A549 (cell line): ENCODE data around the gene APC.
A peak's percentile ranks its signal among the peaks of the same experiment; 100 is the strongest.

ENCODE experiments used
- CEBPB ChIP-seq, 2 experiments: fragments of >200 bp in 1 of 2; sonication (Bioruptor Twin) in 1 of 2; formaldehyde crosslinking in 1 of 2; IDR thresholded peaks; 2 replicates each; pipeline ENCODE4 v1.6.1; 2012 to 2016
- EP300 ChIP-seq, 2 experiments: fragments of >200 bp; sonication (Bioruptor Twin); formaldehyde crosslinking; IDR thresholded peaks; 2 replicates in 1 of 2; 3 replicates in 1 of 2; pipeline ENCODE4 v1.6.1; 2016 to 2017
- GATA3 ChIP-seq: IDR thresholded peaks from 2 replicates; pipeline ENCODE4 v1.6.1; 2012; ENCODE audit warnings: borderline replicate concordance
- NPAS2 ChIP-seq: fragments of 250-450 bp; sonication (Bioruptor Pico); IDR thresholded peaks from 2 replicates; pipeline ENCODE4 v1.8.0; 2022; ENCODE audit warnings: mild to moderate bottlenecking, moderate library complexity, borderline replicate concordance
- POLR2A ChIP-seq: IDR thresholded peaks from 2 replicates; pipeline ENCODE4 v1.6.1; 2012; ENCODE audit warnings: mild to moderate bottlenecking, low read length
- RAD21 ChIP-seq, 2 experiments: fragments of >200 bp in 1 of 2; sonication (Bioruptor Twin) in 1 of 2; formaldehyde crosslinking in 1 of 2; IDR thresholded peaks in 1 of 2; conservative IDR thresholded peaks in 1 of 2; 2 replicates in 1 of 2; 3 replicates in 1 of 2; pipeline ENCODE4 v1.6.1; 2012 to 2018; ENCODE audit warnings: inconsistent platforms in 1 of 2
- RCOR1 ChIP-seq: fragments of 150-350 bp; IDR thresholded peaks from 2 replicates; pipeline ENCODE4 v1.6.1; 2014; ENCODE audit warnings: antibody characterized with exemption, low read length, low read depth
- ZFP36 ChIP-seq: fragments of 450-650 bp; IDR thresholded peaks from 2 replicates; pipeline ENCODE4 v1.6.1; 2014; ENCODE audit warnings: borderline replicate concordance; ENCODE audit not compliant: partially characterized antibody
- TF ChIP-seq, protein P1 (sequence below): fragments of 200-600 bp; sonication (generic); IDR thresholded peaks from 2 replicates; pipeline ENCODE4 v1.6.1; 2016; ENCODE audit warnings: antibody characterized with exemption, mild to moderate bottlenecking, moderate library complexity
- TF ChIP-seq, protein P2 (sequence below): fragments of >200 bp; sonication (Bioruptor Twin); formaldehyde crosslinking; IDR thresholded peaks from 3 replicates; pipeline ENCODE4 v1.5.1; 2016
- TF ChIP-seq, protein P3 (sequence below): IDR thresholded peaks from 2 replicates; pipeline ENCODE4 v1.6.1; 2012
- TF ChIP-seq, protein P4 (sequence below): fragments of 250-450 bp; sonication (Bioruptor Pico); IDR thresholded peaks from 2 replicates; pipeline ENCODE4 v1.5.0; 2021; ENCODE audit warnings: mild to moderate bottlenecking, moderate library complexity, borderline replicate concordance
- TF ChIP-seq, protein P5 (sequence below): IDR thresholded peaks from 2 replicates; pipeline ENCODE4 v1.6.1; 2012

DNA sequence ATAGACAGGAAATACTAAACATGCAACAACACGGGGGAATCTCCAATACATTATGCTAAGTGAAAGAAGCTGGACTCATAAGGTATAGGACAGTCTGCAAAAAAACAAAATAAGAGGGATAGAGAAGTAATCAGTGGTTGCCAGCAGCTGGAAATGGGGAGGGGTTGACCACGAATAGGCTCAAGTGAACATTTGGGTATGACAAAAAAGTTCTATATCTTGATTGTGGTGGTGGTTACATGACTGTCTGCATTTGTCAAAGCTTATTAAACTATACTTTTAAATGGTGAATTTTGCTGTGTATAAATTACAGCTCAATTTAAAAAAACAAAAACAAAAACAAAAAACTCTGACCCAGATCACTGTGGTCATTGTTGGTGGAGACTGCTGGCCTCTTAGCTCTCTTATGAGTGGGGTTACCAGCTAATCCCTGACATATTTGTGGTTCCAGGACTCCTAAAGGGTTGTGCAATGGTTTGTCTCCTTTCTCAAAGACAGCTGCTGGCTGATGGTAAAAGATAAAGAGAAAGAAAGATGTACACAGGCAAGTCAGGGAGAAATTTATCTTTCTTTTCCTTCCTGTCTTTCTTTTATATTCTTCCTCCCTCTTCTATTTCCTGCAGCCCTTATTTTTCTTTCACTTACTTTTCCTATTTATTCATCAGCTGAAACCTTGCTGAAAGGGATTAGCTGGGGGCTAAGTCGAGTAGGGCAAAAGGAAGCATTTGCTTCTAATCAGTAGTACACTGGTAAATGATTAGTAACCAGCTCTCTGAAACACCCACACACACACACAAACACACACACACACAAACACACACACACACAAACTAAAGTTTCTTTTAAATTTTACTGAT, 42.6 kb upstream of the APC start:
- no peak for TF ChIP-seq RAD21 (conservative IDR thresholded peaks at IDR 0.05 in 1 of 2, IDR thresholded peaks at IDR 0.05 in 1 of 2)
- no peak for TF ChIP-seq RCOR1
- TF ChIP-seq, protein P1, sequence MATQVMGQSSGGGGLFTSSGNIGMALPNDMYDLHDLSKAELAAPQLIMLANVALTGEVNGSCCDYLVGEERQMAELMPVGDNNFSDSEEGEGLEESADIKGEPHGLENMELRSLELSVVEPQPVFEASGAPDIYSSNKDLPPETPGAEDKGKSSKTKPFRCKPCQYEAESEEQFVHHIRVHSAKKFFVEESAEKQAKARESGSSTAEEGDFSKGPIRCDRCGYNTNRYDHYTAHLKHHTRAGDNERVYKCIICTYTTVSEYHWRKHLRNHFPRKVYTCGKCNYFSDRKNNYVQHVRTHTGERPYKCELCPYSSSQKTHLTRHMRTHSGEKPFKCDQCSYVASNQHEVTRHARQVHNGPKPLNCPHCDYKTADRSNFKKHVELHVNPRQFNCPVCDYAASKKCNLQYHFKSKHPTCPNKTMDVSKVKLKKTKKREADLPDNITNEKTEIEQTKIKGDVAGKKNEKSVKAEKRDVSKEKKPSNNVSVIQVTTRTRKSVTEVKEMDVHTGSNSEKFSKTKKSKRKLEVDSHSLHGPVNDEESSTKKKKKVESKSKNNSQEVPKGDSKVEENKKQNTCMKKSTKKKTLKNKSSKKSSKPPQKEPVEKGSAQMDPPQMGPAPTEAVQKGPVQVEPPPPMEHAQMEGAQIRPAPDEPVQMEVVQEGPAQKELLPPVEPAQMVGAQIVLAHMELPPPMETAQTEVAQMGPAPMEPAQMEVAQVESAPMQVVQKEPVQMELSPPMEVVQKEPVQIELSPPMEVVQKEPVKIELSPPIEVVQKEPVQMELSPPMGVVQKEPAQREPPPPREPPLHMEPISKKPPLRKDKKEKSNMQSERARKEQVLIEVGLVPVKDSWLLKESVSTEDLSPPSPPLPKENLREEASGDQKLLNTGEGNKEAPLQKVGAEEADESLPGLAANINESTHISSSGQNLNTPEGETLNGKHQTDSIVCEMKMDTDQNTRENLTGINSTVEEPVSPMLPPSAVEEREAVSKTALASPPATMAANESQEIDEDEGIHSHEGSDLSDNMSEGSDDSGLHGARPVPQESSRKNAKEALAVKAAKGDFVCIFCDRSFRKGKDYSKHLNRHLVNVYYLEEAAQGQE: no peak
- TF ChIP-seq, protein P2, sequence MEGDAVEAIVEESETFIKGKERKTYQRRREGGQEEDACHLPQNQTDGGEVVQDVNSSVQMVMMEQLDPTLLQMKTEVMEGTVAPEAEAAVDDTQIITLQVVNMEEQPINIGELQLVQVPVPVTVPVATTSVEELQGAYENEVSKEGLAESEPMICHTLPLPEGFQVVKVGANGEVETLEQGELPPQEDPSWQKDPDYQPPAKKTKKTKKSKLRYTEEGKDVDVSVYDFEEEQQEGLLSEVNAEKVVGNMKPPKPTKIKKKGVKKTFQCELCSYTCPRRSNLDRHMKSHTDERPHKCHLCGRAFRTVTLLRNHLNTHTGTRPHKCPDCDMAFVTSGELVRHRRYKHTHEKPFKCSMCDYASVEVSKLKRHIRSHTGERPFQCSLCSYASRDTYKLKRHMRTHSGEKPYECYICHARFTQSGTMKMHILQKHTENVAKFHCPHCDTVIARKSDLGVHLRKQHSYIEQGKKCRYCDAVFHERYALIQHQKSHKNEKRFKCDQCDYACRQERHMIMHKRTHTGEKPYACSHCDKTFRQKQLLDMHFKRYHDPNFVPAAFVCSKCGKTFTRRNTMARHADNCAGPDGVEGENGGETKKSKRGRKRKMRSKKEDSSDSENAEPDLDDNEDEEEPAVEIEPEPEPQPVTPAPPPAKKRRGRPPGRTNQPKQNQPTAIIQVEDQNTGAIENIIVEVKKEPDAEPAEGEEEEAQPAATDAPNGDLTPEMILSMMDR: no peak
- no peak for TF ChIP-seq EP300 (IDR thresholded peaks at IDR 0.05)
- no peak for TF ChIP-seq GATA3
- no peak for TF ChIP-seq NPAS2 (CRISPR knock-in tag)
- TF ChIP-seq, protein P3, sequence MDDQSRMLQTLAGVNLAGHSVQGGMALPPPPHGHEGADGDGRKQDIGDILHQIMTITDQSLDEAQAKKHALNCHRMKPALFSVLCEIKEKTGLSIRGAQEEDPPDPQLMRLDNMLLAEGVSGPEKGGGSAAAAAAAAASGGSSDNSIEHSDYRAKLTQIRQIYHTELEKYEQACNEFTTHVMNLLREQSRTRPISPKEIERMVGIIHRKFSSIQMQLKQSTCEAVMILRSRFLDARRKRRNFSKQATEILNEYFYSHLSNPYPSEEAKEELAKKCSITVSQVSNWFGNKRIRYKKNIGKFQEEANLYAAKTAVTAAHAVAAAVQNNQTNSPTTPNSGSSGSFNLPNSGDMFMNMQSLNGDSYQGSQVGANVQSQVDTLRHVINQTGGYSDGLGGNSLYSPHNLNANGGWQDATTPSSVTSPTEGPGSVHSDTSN: no peak
- 0 out of 4 replicates have a peak, but pooled peaks of 1 of the 2 experiments have one; percentile 9 for TF ChIP-seq CEBPB (IDR thresholded peaks at IDR 0.05)
- TF ChIP-seq ZFP36: no peak
- TF ChIP-seq, protein P4, sequence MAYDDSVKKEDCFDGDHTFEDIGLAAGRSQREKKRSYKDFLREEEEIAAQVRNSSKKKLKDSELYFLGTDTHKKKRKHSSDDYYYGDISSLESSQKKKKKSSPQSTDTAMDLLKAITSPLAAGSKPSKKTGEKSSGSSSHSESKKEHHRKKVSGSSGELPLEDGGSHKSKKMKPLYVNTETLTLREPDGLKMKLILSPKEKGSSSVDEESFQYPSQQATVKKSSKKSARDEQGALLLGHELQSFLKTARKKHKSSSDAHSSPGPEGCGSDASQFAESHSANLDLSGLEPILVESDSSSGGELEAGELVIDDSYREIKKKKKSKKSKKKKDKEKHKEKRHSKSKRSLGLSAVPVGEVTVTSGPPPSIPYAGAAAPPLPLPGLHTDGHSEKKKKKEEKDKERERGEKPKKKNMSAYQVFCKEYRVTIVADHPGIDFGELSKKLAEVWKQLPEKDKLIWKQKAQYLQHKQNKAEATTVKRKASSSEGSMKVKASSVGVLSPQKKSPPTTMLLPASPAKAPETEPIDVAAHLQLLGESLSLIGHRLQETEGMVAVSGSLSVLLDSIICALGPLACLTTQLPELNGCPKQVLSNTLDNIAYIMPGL (CRISPR knock-in tag): no peak
- no peak for TF ChIP-seq POLR2A
- TF ChIP-seq, protein P5, sequence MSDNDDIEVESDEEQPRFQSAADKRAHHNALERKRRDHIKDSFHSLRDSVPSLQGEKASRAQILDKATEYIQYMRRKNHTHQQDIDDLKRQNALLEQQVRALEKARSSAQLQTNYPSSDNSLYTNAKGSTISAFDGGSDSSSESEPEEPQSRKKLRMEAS: no peak
